ENCODE results near the gene AOPEP. TPM values are rescaled to one million over a fixed set of nuclear protein-coding genes. Genes with fewer than 3 reads are reported as not detected.

The AOPEP gene
- polyA plus RNA-seq, 1 donor from 2014 or later = 10.0 TPM

DNA sequence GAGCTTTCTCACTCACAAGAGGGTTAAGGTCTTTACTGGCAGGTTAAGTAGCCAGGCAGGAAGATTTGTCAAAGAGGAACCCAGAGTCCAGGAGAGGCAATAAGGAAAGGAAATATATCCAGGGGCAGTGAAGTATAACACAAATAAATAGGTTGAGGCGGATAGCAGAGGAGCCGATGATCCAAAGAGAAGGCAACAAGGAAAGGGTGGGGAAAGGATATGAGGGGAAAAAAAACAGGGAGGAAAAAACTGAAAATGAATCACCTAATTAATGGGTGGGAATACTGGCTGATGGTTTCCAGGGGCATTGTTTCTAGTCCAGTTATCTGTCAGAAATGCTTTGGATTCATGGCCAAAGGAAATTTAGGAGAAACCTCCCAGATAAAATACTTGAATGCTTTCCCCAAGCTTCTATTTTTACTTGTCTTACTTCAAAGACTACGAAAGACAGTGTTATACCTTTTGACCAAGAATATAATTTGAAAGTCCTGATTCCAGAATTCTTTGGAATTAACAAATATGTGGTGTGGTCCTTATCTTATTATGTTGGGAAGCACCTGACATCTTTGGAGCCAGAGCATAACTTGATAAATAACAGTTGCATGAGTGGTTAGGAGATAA lies 146.5 kb downstream of the AOPEP start:
- H3K4me3 ChIP-seq (ENCODE audit: low read length) = no peak overlapping the region
- no peak for TF ChIP-seq RAD21 (conservative IDR thresholded peaks at IDR 0.05)
- TF ChIP-seq TAF1 (IDR thresholded peaks at IDR 0.05; ENCODE audit: low read depth) = no peak
- TF ChIP-seq, protein P1, sequence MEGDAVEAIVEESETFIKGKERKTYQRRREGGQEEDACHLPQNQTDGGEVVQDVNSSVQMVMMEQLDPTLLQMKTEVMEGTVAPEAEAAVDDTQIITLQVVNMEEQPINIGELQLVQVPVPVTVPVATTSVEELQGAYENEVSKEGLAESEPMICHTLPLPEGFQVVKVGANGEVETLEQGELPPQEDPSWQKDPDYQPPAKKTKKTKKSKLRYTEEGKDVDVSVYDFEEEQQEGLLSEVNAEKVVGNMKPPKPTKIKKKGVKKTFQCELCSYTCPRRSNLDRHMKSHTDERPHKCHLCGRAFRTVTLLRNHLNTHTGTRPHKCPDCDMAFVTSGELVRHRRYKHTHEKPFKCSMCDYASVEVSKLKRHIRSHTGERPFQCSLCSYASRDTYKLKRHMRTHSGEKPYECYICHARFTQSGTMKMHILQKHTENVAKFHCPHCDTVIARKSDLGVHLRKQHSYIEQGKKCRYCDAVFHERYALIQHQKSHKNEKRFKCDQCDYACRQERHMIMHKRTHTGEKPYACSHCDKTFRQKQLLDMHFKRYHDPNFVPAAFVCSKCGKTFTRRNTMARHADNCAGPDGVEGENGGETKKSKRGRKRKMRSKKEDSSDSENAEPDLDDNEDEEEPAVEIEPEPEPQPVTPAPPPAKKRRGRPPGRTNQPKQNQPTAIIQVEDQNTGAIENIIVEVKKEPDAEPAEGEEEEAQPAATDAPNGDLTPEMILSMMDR (IDR thresholded peaks at IDR 0.05; ENCODE audit: poor library complexity, severe bottlenecking) = no peak
- TF ChIP-seq EZH2 (IDR thresholded peaks at IDR 0.05; ENCODE audit: borderline replicate concordance, insufficient read depth, low read length, poor library complexity, severe bottlenecking) = no peak
- TF ChIP-seq SMC3 (conservative IDR thresholded peaks at IDR 0.05; ENCODE audit: poor library complexity) = no peak
- no peak for TF ChIP-seq POLR2AphosphoS5 (IDR thresholded peaks at IDR 0.05)
- TF ChIP-seq, protein P2, sequence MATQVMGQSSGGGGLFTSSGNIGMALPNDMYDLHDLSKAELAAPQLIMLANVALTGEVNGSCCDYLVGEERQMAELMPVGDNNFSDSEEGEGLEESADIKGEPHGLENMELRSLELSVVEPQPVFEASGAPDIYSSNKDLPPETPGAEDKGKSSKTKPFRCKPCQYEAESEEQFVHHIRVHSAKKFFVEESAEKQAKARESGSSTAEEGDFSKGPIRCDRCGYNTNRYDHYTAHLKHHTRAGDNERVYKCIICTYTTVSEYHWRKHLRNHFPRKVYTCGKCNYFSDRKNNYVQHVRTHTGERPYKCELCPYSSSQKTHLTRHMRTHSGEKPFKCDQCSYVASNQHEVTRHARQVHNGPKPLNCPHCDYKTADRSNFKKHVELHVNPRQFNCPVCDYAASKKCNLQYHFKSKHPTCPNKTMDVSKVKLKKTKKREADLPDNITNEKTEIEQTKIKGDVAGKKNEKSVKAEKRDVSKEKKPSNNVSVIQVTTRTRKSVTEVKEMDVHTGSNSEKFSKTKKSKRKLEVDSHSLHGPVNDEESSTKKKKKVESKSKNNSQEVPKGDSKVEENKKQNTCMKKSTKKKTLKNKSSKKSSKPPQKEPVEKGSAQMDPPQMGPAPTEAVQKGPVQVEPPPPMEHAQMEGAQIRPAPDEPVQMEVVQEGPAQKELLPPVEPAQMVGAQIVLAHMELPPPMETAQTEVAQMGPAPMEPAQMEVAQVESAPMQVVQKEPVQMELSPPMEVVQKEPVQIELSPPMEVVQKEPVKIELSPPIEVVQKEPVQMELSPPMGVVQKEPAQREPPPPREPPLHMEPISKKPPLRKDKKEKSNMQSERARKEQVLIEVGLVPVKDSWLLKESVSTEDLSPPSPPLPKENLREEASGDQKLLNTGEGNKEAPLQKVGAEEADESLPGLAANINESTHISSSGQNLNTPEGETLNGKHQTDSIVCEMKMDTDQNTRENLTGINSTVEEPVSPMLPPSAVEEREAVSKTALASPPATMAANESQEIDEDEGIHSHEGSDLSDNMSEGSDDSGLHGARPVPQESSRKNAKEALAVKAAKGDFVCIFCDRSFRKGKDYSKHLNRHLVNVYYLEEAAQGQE (IDR thresholded peaks at IDR 0.05; ENCODE audit: borderline replicate concordance) = no peak
- no peak for TF ChIP-seq EP300 (conservative IDR thresholded peaks at IDR 0.05; ENCODE audit: poor library complexity, severe bottlenecking)
- TF ChIP-seq MXI1 (conservative IDR thresholded peaks at IDR 0.05; ENCODE audit: poor library complexity, severe bottlenecking) = no peak
- H3K4me2 ChIP-seq (ENCODE audit: low read length) = no peak overlapping the region
- no peaks in the 10 kb centered on the region for H3K79me2 ChIP-seq (replicated peaks; ENCODE audit: insufficient read depth, low read length)
- H3K9me2 ChIP-seq (ENCODE audit: insufficient read depth, low read length) = no peaks in the 10 kb centered on the region
- H2AFZ ChIP-seq (ENCODE audit: low read depth, low read length) = no peak overlapping the region
- H3K36me3 ChIP-seq (ENCODE audit: insufficient read depth, low read length) = no peaks in the 10 kb centered on the region
- H3K9me3 ChIP-seq (ENCODE audit: low read length) = no peaks in the 10 kb centered on the region
- H4K20me1 ChIP-seq (ENCODE audit: insufficient read depth) = no peaks in the 10 kb centered on the region
- H3K27ac ChIP-seq (ENCODE audit: low read length) = no peak overlapping the region
- no peaks in the 10 kb centered on the region for H3K27me3 ChIP-seq (ENCODE audit: insufficient read depth, low read depth, low read length)
- H3F3A ChIP-seq (ENCODE audit: insufficient read depth, low read length, poor library complexity, severe bottlenecking) = no peaks in the 10 kb centered on the region
- H3K9ac ChIP-seq (ENCODE audit: low read length) = no peak overlapping the region

DNA sequence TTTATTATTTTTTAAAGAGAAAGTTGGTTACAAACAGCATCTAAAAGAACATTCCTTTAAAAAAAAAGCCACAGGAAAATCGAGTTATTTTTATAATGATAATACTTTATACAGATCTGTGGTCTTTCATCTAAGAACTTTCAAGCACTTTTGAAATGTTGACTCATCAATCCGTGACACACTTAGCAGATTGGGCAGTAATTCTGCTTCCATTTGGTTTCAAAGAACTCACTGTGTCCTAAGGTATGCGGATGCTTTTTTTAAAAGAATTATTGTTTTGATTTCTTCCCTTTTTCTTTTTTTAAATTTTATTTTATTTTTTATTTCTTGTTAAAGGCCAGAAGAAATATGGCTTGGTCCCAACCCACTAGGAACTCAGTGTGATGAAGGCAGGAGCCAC lies 147.8 kb downstream of the AOPEP start:
- no peaks in the 10 kb centered on the region for H3K9me2 ChIP-seq (ENCODE audit: insufficient read depth, low read length)
- no peaks in the 10 kb centered on the region for H3K9me3 ChIP-seq (ENCODE audit: low read length)
- no peak overlapping the region for H3K9ac ChIP-seq (ENCODE audit: low read length)
- H3F3A ChIP-seq (ENCODE audit: insufficient read depth, low read length, poor library complexity, severe bottlenecking) = no peaks in the 10 kb centered on the region
- no peak overlapping the region for H2AFZ ChIP-seq (ENCODE audit: low read depth, low read length)
- H3K4me3 ChIP-seq (ENCODE audit: low read length) = no peak overlapping the region
- H4K20me1 ChIP-seq (ENCODE audit: insufficient read depth) = no peaks in the 10 kb centered on the region
- TF ChIP-seq TAF1 (IDR thresholded peaks at IDR 0.05; ENCODE audit: low read depth) (no peak), POLR2AphosphoS5 (IDR thresholded peaks at IDR 0.05) (no peak)
- no peak overlapping the region for H3K4me2 ChIP-seq (ENCODE audit: low read length)
- H3K27ac ChIP-seq (ENCODE audit: low read length) = no peak overlapping the region
- H3K27me3 ChIP-seq (ENCODE audit: insufficient read depth, low read depth, low read length) = no peaks in the 10 kb centered on the region
- no peaks in the 10 kb centered on the region for H3K79me2 ChIP-seq (replicated peaks; ENCODE audit: insufficient read depth, low read length)
- H3K36me3 ChIP-seq (ENCODE audit: insufficient read depth, low read length) = no peaks in the 10 kb centered on the region
